K562 (cell line): ENCODE results near the gene CSNK1G1. TPM values are rescaled to one million over a fixed set of nuclear protein-coding genes. Genes with fewer than 3 reads are reported as not detected.

Experiments used
- CBX1 ChIP-seq: sonication (generic); IDR thresholded peaks from 2 replicates; pipeline ENCODE4 v1.6.1; 2016; ENCODE audit warnings: antibody characterized with exemption, low read depth, mild to moderate bottlenecking
- DNMT1 ChIP-seq: fragments of 450-650 bp; IDR thresholded peaks from 2 replicates; pipeline ENCODE4 v1.6.1; 2016; ENCODE audit warnings: antibody characterized with exemption, mild to moderate bottlenecking
- HNRNPK ChIP-seq: fragments of 200-400 bp; formaldehyde crosslinking; IDR thresholded peaks from one replicate; pipeline ENCODE4 v1.6.1; 2018; ENCODE audit warnings: mild to moderate bottlenecking, low read depth, low read length; ENCODE audit not compliant: poor library complexity, severe bottlenecking
- HNRNPUL1 ChIP-seq: fragments of 200-400 bp; formaldehyde crosslinking; IDR thresholded peaks from 2 replicates; pipeline ENCODE4 v1.6.1; 2017; ENCODE audit warnings: low read length
- HSF4 ChIP-seq: fragments of 250-450 bp; sonication (Bioruptor Pico); IDR thresholded peaks from 2 replicates; pipeline ENCODE4 v2.1.2; 2022; ENCODE audit warnings: mild to moderate bottlenecking, moderate library complexity, borderline replicate concordance
- KDM5B ChIP-seq: fragments of 200-600 bp; sonication (generic); IDR thresholded peaks from 2 replicates; pipeline ENCODE4 v1.6.1; 2012; ENCODE audit warnings: low read depth, mild to moderate bottlenecking, moderate library complexity, low read length, control low read depth, inconsistent platforms; ENCODE audit not compliant: insufficient replicate concordance
- MAFG ChIP-seq: fragments of 450-650 bp; conservative IDR thresholded peaks from 2 replicates; pipeline ENCODE4 v1.6.1; 2016; ENCODE audit warnings: missing genetic modification characterization, missing compliant biosample characterization
- NRF1 ChIP-seq, 2 experiments: fragments of 450-650 bp; IDR thresholded peaks in 1 of 2; conservative IDR thresholded peaks in 1 of 2; 2 replicates each; pipeline ENCODE4 v1.6.1; 2014; ENCODE audit warnings: mild to moderate bottlenecking in 2 of 2
- PTRF ChIP-seq: fragments of 450-650 bp; IDR thresholded peaks from 2 replicates; pipeline ENCODE4 v1.6.1; 2016; ENCODE audit warnings: mild to moderate bottlenecking, missing genetic modification characterization, missing compliant biosample characterization
- RBM25 ChIP-seq: fragments of 200-400 bp; formaldehyde crosslinking; IDR thresholded peaks from 2 replicates; pipeline ENCODE4 v1.6.1; 2018; ENCODE audit warnings: low read length, low read depth, moderate library complexity; ENCODE audit not compliant: severe bottlenecking
- SMARCE1 ChIP-seq: fragments of 450-650 bp; IDR thresholded peaks from 2 replicates; pipeline ENCODE4 v1.7.1; 2016; ENCODE audit warnings: mild to moderate bottlenecking
- U2AF1 ChIP-seq: fragments of 200-400 bp; formaldehyde crosslinking; optimal IDR thresholded peaks from 2 replicates; pipeline ENCODE3; 2017; ENCODE audit warnings: mild to moderate bottlenecking, low read depth, low read length, moderate library complexity
- XRCC5 ChIP-seq: fragments of 200-400 bp; formaldehyde crosslinking; IDR thresholded peaks from 2 replicates; pipeline ENCODE4 v1.6.1; 2017; ENCODE audit warnings: low read depth, mild to moderate bottlenecking, low read length
- ZBTB7A ChIP-seq: IDR thresholded peaks from 2 replicates; pipeline ENCODE4 v1.6.1; 2011; ENCODE audit warnings: low read depth, mild to moderate bottlenecking, low read length, moderate library complexity, borderline replicate concordance; ENCODE audit not compliant: control insufficient read depth
- ZNF140 ChIP-seq: fragments of 250-450 bp; sonication (Bioruptor Pico); IDR thresholded peaks from 2 replicates; pipeline ENCODE4 v1.8.0; 2021; ENCODE audit warnings: moderate library complexity, mild to moderate bottlenecking, inconsistent platforms
- ZNF561 ChIP-seq: fragments of 450-650 bp; formaldehyde crosslinking; conservative IDR thresholded peaks from 2 replicates; pipeline ENCODE4 v1.4.0; 2020; ENCODE audit warnings: mild to moderate bottlenecking, moderate library complexity
- ZNF830 ChIP-seq: fragments of 250-450 bp; sonication (Bioruptor Pico); IDR thresholded peaks from 2 replicates; pipeline ENCODE4 v1.5.0; 2021; ENCODE audit warnings: mild to moderate bottlenecking
- polyA plus RNA-seq, 8 experiments: library from polyadenylated mRNA; depleted of rRNA in 4 of 8; stranded (reverse) in 5 of 8; unstranded in 3 of 8; fragments of >200 nt; fragmentation: Nextera tagmentation in 2 of 8; fragmentation: Illumina TruSeq in 1 of 8; extraction: Ambion mirVana in 2 of 8; extraction: Trizol in 1 of 8; gene quantifications; 2 replicates each; pipeline versions ENCODE4 v1.2.1 to v1.2.3, GENCODE V29; 2011 to 2014; ENCODE audit warnings: inconsistent platforms in 1 of 8, missing spikeins in 1 of 8
- total RNA-seq, 7 experiments: library from RNA; depleted of rRNA in 6 of 7; stranded (reverse); fragments of >200 nt in 6 of 7; fragmentation: Illumina TruSeq in 2 of 7; extraction: Trizol in 2 of 7; gene quantifications; 2 replicates each; pipeline versions ENCODE4 v1.2.1 to v1.2.3, GENCODE V29; 2011 to 2021; ENCODE audit warnings: low replicate concordance in 1 of 7
- TF ChIP-seq, protein P1 (sequence below), 2 experiments: fragments of 450-650 bp; conservative IDR thresholded peaks; 2 replicates each; pipeline ENCODE4 v1.6.1; 2017; ENCODE audit warnings: mild to moderate bottlenecking in 2 of 2, moderate library complexity in 2 of 2
- TF ChIP-seq, protein P2 (sequence below), 3 experiments: IDR thresholded peaks in 2 of 3; conservative IDR thresholded peaks in 1 of 3; 2 replicates each; pipeline ENCODE4 v1.5.1; 2011 to 2012; ENCODE audit warnings: low read length in 3 of 3, mild to moderate bottlenecking in 3 of 3, control low read depth in 2 of 3, improper control_type of control experiment in 1 of 3, inconsistent platforms in 1 of 3, low read depth in 1 of 3, mixed read lengths in 1 of 3, moderate library complexity in 1 of 3; ENCODE audit not compliant: insufficient read depth in 2 of 3
- TF ChIP-seq, protein P3 (sequence below): sonication (generic); formaldehyde crosslinking; IDR thresholded peaks from 2 replicates; pipeline ENCODE4 v1.8.0; 2022; ENCODE audit warnings: missing genetic modification reagents, mild to moderate bottlenecking, borderline replicate concordance

Gene CSNK1G1
- total and polyA plus RNA-seq, 9 of the 15 experiments (the other 6 are each of a cell fraction or from before 2014, with no cell fraction given): 4.5 to 18.5 (median 9.5) TPM

DNA sequence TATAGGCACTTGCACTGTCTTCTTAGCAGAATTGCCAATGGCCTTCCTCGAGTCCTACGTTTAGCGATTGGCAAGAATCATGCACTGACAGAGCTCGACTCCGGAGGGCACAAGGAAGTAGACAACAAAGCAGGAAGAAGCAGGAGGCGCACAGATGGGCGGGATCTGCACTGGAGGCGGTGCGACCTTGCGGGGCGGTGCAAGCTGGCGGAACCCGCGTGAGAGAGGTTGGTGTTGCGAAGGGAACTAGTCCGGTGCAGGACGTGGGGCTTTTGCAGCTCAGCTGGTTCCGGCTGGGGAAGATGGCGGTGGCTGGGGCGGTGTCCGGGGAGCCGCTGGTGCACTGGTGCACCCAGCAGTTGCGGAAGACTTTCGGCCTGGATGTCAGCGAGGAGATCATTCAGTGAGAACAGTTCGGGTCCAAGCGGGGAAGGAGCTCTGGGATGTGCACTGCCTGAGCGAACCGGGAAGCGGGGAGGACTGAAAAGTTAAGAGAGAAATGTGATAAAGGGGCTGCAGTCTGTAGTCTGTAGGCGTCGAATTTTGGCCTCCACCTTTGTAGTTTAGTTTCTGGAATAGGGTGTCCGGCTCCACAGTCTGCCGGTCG is 31.7 kb upstream of the CSNK1G1 start, which contains the start of gene TRIP4 (continued):
- TF ChIP-seq, protein P1, sequence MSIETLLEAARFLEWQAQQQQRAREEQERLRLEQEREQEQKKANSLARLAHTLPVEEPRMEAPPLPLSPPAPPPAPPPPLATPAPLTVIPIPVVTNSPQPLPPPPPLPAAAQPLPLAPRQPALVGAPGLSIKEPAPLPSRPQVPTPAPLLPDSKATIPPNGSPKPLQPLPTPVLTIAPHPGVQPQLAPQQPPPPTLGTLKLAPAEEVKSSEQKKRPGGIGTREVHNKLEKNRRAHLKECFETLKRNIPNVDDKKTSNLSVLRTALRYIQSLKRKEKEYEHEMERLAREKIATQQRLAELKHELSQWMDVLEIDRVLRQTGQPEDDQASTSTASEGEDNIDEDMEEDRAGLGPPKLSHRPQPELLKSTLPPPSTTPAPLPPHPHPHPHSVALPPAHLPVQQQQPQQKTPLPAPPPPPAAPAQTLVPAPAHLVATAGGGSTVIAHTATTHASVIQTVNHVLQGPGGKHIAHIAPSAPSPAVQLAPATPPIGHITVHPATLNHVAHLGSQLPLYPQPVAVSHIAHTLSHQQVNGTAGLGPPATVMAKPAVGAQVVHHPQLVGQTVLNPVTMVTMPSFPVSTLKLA (conservative IDR thresholded peaks at IDR 0.05): peak; percentile 86 to 94
- TF ChIP-seq U2AF1: no peak
- TF ChIP-seq, protein P2, sequence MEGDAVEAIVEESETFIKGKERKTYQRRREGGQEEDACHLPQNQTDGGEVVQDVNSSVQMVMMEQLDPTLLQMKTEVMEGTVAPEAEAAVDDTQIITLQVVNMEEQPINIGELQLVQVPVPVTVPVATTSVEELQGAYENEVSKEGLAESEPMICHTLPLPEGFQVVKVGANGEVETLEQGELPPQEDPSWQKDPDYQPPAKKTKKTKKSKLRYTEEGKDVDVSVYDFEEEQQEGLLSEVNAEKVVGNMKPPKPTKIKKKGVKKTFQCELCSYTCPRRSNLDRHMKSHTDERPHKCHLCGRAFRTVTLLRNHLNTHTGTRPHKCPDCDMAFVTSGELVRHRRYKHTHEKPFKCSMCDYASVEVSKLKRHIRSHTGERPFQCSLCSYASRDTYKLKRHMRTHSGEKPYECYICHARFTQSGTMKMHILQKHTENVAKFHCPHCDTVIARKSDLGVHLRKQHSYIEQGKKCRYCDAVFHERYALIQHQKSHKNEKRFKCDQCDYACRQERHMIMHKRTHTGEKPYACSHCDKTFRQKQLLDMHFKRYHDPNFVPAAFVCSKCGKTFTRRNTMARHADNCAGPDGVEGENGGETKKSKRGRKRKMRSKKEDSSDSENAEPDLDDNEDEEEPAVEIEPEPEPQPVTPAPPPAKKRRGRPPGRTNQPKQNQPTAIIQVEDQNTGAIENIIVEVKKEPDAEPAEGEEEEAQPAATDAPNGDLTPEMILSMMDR (IDR thresholded peaks at IDR 0.05 in 2 of 3, conservative IDR thresholded peaks at IDR 0.05 in 1 of 3; ENCODE audit: insufficient read depth in 2 of 3, low read depth in 1 of 3, low read length in 3 of 3): peak; percentile 19 to 33 (median 27); a peak in 2 of 6 replicates
- no peak for TF ChIP-seq DNMT1
- no peak for TF ChIP-seq MAFG (tag)
- TF ChIP-seq ZBTB7A: peak; percentile 45; the same call in 1 of the 2 replicates
- peak; percentile 99 for TF ChIP-seq CBX1
- no peak for TF ChIP-seq ZNF140 (CRISPR knock-in tag)
- TF ChIP-seq KDM5B: peak; percentile 91
- no peak for TF ChIP-seq HNRNPUL1
- no peak for TF ChIP-seq PTRF (tag)
- TF ChIP-seq NRF1 (conservative IDR thresholded peaks at IDR 0.05 in 1 of 2, IDR thresholded peaks at IDR 0.05 in 1 of 2): peak; percentile 70 to 72
- TF ChIP-seq HSF4 (CRISPR knock-in tag): no peak
- TF ChIP-seq SMARCE1: peak; percentile 42; the same call in 1 of the 2 replicates
- no peak for TF ChIP-seq RBM25
- TF ChIP-seq XRCC5: peak; percentile 100
- no peak for TF ChIP-seq ZNF830
- TF ChIP-seq ZNF561: no peak
- TF ChIP-seq HNRNPK: no peak
- TF ChIP-seq, protein P3, sequence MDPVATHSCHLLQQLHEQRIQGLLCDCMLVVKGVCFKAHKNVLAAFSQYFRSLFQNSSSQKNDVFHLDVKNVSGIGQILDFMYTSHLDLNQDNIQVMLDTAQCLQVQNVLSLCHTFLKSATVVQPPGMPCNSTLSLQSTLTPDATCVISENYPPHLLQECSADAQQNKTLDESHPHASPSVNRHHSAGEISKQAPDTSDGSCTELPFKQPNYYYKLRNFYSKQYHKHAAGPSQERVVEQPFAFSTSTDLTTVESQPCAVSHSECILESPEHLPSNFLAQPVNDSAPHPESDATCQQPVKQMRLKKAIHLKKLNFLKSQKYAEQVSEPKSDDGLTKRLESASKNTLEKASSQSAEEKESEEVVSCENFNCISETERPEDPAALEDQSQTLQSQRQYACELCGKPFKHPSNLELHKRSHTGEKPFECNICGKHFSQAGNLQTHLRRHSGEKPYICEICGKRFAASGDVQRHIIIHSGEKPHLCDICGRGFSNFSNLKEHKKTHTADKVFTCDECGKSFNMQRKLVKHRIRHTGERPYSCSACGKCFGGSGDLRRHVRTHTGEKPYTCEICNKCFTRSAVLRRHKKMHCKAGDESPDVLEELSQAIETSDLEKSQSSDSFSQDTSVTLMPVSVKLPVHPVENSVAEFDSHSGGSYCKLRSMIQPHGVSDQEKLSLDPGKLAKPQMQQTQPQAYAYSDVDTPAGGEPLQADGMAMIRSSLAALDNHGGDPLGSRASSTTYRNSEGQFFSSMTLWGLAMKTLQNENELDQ (CRISPR knock-in tag): peak; percentile 86; the same call in 1 of the 2 replicates
